ENCODE measurements around the gene RNF169.

DNA sequence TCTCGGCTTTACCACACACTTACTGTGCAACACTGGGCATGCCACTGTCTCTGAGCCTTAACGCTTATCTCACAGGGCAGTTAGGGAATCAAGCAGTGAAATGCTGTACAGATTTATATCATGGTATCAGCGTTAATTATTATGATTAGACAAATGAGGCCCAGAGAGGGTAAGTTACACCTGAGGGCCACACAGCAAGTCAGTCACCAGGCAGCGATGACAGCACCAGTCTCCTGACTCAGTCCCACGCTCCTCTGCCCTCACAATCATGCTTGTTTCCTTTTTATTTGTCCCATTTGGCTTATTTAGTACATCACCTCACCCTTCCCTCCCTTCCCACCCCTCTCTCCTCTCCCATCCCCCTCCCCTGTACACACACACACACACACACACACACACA, 29.6 kb upstream of the RNF169 start:
- TF ChIP-seq POLR2A (IDR thresholded peaks at IDR 0.05), result no peak
- no peak for TF ChIP-seq CTCF (IDR thresholded peaks at IDR 0.05)
